H1 (cell line): ENCODE measurements around the gene CDH19. TPM values are rescaled to one million over a fixed set of nuclear protein-coding genes. Genes with fewer than 3 reads are reported as not detected.

ENCODE experiments used
- CTCF ChIA-PET: fragments of 300-600 bp; sonication (Branson Sonifier 250); formaldehyde crosslinking; loops from one replicate; lab custom pipeline; 2021; ENCODE audit not compliant: partially characterized antibody; lab: Charles Lee
- POLR2A ChIA-PET: fragments of 300-600 bp; sonication (Branson Sonifier 250); formaldehyde crosslinking; loops from one replicate; lab custom pipeline; 2021; ENCODE audit warnings: inconsistent platforms; ENCODE audit not compliant: partially characterized antibody; lab: Charles Lee
- DNase-seq, 2 experiments: peaks; one replicate each; pipeline versions ENCODE4 v3.0.0 to v3.0.0-alpha.2; 2010 to 2022; ENCODE audit warnings: low spot score in 2 of 2, low read depth in 1 of 2, mixed read lengths in 1 of 2
- FAIRE-seq: peaks from 2 replicates; lab custom pipeline; 2011; peaks lifted over from hg19 to GRCh38; lab: Jason Lieb, UNC
- H2AFZ ChIP-seq: 2 replicates; pipeline ENCODE4 v1.8.1; 2012; ENCODE audit warnings: low read length, inconsistent platforms
- H2AK5ac ChIP-seq: 2 replicates; pipeline ENCODE4 v1.6.1; 2013; ENCODE audit warnings: low read depth, low read length
- H2BK120ac ChIP-seq: replicated peaks from 2 replicates; pipeline ENCODE3; 2013; ENCODE audit warnings: low read depth, low read length, inconsistent platforms
- H2BK12ac ChIP-seq: 2 replicates; pipeline ENCODE4 v1.6.1; 2013; ENCODE audit warnings: low read depth, low read length
- H2BK15ac ChIP-seq: 2 replicates; pipeline ENCODE4 v1.6.1; 2013; ENCODE audit warnings: low read length
- H2BK20ac ChIP-seq: 2 replicates; pipeline ENCODE4 v1.6.1; 2013; ENCODE audit warnings: low read length
- H2BK5ac ChIP-seq: 2 replicates; pipeline ENCODE4 v1.6.1; 2013; ENCODE audit warnings: low read depth, low read length
- H3K14ac ChIP-seq: 2 replicates; pipeline ENCODE4 v1.6.1; 2013; ENCODE audit warnings: inconsistent platforms; ENCODE audit not compliant: insufficient read length
- H3K18ac ChIP-seq: 2 replicates; pipeline ENCODE4 v1.6.1; 2013; ENCODE audit warnings: low read length; ENCODE audit errors: extremely low read depth
- H3K23ac ChIP-seq: 2 replicates; pipeline ENCODE4 v1.6.1; 2013; ENCODE audit warnings: inconsistent platforms; ENCODE audit not compliant: insufficient read length
- H3K23me2 ChIP-seq: 2 replicates; pipeline ENCODE4 v1.6.1; 2013; ENCODE audit warnings: low read depth, low read length
- H3K27ac ChIP-seq: 2 replicates; pipeline ENCODE4 v1.6.1; 2011; ENCODE audit warnings: low read depth, low read length, inconsistent platforms
- H3K27me3 ChIP-seq, 4 experiments: replicated peaks in 1 of 4; 1 replicate in 1 of 4; 2 replicates in 3 of 4; pipeline versions ENCODE4 v1.6.1 to v1.8.1; 2011 to 2013; ENCODE audit warnings: low read length in 3 of 4, mild to moderate bottlenecking in 3 of 4, inconsistent platforms in 2 of 4, mixed read lengths in 2 of 4, moderate library complexity in 1 of 4; ENCODE audit not compliant: control insufficient read depth in 3 of 4, insufficient read depth in 3 of 4; ENCODE audit errors: extremely low read depth in 1 of 4
- H3K36me3 ChIP-seq, 4 experiments: 2 replicates each; pipeline versions ENCODE4 v1.6.1 to v1.8.1; 2011 to 2013; ENCODE audit warnings: mild to moderate bottlenecking in 4 of 4, low read length in 3 of 4, moderate library complexity in 2 of 4, control low read depth in 1 of 4, inconsistent platforms in 1 of 4; ENCODE audit not compliant: insufficient read depth in 4 of 4, control insufficient read depth in 2 of 4
- H3K4ac ChIP-seq: replicated peaks from 2 replicates; pipeline ENCODE3; 2013; ENCODE audit warnings: low read length, low read depth, mixed read lengths, inconsistent platforms; ENCODE audit not compliant: insufficient read length
- H3K4me1 ChIP-seq, 4 experiments: replicated peaks in 1 of 4; 1 replicate in 1 of 4; 2 replicates in 3 of 4; pipeline versions ENCODE4 v1.6.1 to v1.8.1; 2011 to 2013; ENCODE audit warnings: low read length in 3 of 4, inconsistent platforms in 2 of 4, mixed read lengths in 1 of 4; ENCODE audit not compliant: insufficient read depth in 4 of 4, control insufficient read depth in 3 of 4
- H3K4me2 ChIP-seq, 2 experiments: 2 replicates each; pipeline versions ENCODE4 v1.6.1 to v1.8.1; 2011 to 2013; ENCODE audit warnings: low read depth in 2 of 2, low read length in 2 of 2, control low read depth in 1 of 2, inconsistent platforms in 1 of 2, mild to moderate bottlenecking in 1 of 2; ENCODE audit not compliant: insufficient read depth in 1 of 2
- H3K4me3 ChIP-seq, 4 experiments: fragments of 200-600, 300-600 bp in 1 of 4; sonication (generic), shearing (Covaris generic), sonication (Bioruptor Twin) in 1 of 4; 2 replicates each; pipeline versions ENCODE4 v1.5.1 to v1.8.1; 2011 to 2016; ENCODE audit warnings: low read length in 4 of 4, low read depth in 3 of 4, control low read depth in 2 of 4, inconsistent platforms in 2 of 4, mild to moderate bottlenecking in 2 of 4, mixed read lengths in 1 of 4, moderate library complexity in 1 of 4; ENCODE audit not compliant: insufficient read depth in 2 of 4; ENCODE audit errors: extremely low read depth in 1 of 4
- H3K56ac ChIP-seq: replicated peaks from 2 replicates; pipeline ENCODE3; 2013; ENCODE audit warnings: low read depth, mild to moderate bottlenecking, mixed read lengths, low read length, inconsistent platforms; ENCODE audit not compliant: insufficient read length
- H3K79me1 ChIP-seq: 2 replicates; pipeline ENCODE4 v1.6.1; 2013; ENCODE audit warnings: low read depth, low read length, control low read depth
- H3K79me2 ChIP-seq, 2 experiments: 2 replicates each; pipeline versions ENCODE4 v1.6.1 to v1.8.1; 2012 to 2013; ENCODE audit warnings: low read length in 2 of 2, mild to moderate bottlenecking in 2 of 2, inconsistent platforms in 1 of 2; ENCODE audit not compliant: insufficient read depth in 2 of 2, control insufficient read depth in 1 of 2
- H3K9ac ChIP-seq, 4 experiments: replicated peaks in 1 of 4; 1 replicate in 1 of 4; 2 replicates in 3 of 4; pipeline versions ENCODE4 v1.6.1 to v1.8.1; 2011 to 2013; ENCODE audit warnings: low read depth in 3 of 4, low read length in 3 of 4, control low read depth in 2 of 4, mild to moderate bottlenecking in 2 of 4, moderate library complexity in 2 of 4, inconsistent platforms in 1 of 4; ENCODE audit errors: extremely low read depth in 1 of 4
- H3K9me3 ChIP-seq, 2 experiments: 2 replicates each; pipeline versions ENCODE4 v1.6.1 to v1.8.1; 2012 to 2013; ENCODE audit warnings: mild to moderate bottlenecking in 2 of 2, moderate library complexity in 2 of 2, control low read depth in 1 of 2, inconsistent platforms in 1 of 2, low read depth in 1 of 2, low read length in 1 of 2, mixed read lengths in 1 of 2; ENCODE audit not compliant: insufficient read depth in 2 of 2
- H4K20me1 ChIP-seq, 2 experiments: replicated peaks in 1 of 2; 2 replicates each; pipeline versions ENCODE3 to v1.8.1; 2011 to 2013; ENCODE audit warnings: inconsistent platforms in 2 of 2, low read length in 2 of 2, mild to moderate bottlenecking in 1 of 2; ENCODE audit not compliant: insufficient read depth in 2 of 2, control insufficient read depth in 1 of 2
- H4K5ac ChIP-seq: 2 replicates; pipeline ENCODE4 v1.6.1; 2013; ENCODE audit warnings: low read length, low read depth, mixed read lengths, inconsistent platforms; ENCODE audit not compliant: insufficient read length
- H4K8ac ChIP-seq: 2 replicates; pipeline ENCODE4 v1.8.0; 2013; ENCODE audit warnings: mild to moderate bottlenecking, moderate library complexity, low read length, inconsistent platforms; ENCODE audit not compliant: insufficient read depth; ENCODE audit errors: extremely low read depth
- H4K91ac ChIP-seq: replicated peaks from 2 replicates; pipeline ENCODE3; 2013; ENCODE audit warnings: low read length, mixed read lengths, inconsistent platforms; ENCODE audit not compliant: insufficient read length
- ATF3 ChIP-seq: IDR thresholded peaks from 2 replicates; pipeline ENCODE4 v1.6.1; 2011; ENCODE audit warnings: low read depth, mild to moderate bottlenecking, low read length; ENCODE audit not compliant: insufficient read depth
- BACH1 ChIP-seq: IDR thresholded peaks from 2 replicates; pipeline ENCODE4 v1.6.1; 2012; ENCODE audit warnings: low read length, improper control_type of control experiment
- CHD2 ChIP-seq: IDR thresholded peaks from 2 replicates; pipeline ENCODE4 v1.6.1; 2012; ENCODE audit warnings: low read length, improper control_type of control experiment
- CTBP2 ChIP-seq: IDR thresholded peaks from 2 replicates; pipeline ENCODE4 v1.7.0; 2011; ENCODE audit warnings: borderline replicate concordance, mild to moderate bottlenecking, moderate library complexity, mixed read lengths, low read length; ENCODE audit not compliant: insufficient read depth, insufficient read length
- EGR1 ChIP-seq: IDR thresholded peaks from 2 replicates; pipeline ENCODE4 v1.6.1; 2011; ENCODE audit warnings: low read depth, low read length, borderline replicate concordance
- EZH2 ChIP-seq: fragments of 200-600 bp; sonication (generic); IDR thresholded peaks from 2 replicates; pipeline ENCODE4 v1.7.1; 2012; ENCODE audit warnings: low read depth, mild to moderate bottlenecking, moderate library complexity, low read length, inconsistent platforms; ENCODE audit not compliant: severe bottlenecking
- POLR2AphosphoS5 ChIP-seq: IDR thresholded peaks from 2 replicates; pipeline ENCODE4 v1.6.1; 2011; ENCODE audit warnings: low read depth, low read length
- RAD21 ChIP-seq, 2 experiments: IDR thresholded peaks in 1 of 2; conservative IDR thresholded peaks in 1 of 2; 2 replicates each; pipeline ENCODE4 v1.6.1; 2011; ENCODE audit warnings: low read depth in 2 of 2, low read length in 2 of 2, improper control_type of control experiment in 1 of 2, inconsistent platforms in 1 of 2, mild to moderate bottlenecking in 1 of 2, moderate library complexity in 1 of 2
- RBBP5 ChIP-seq: IDR thresholded peaks from 2 replicates; pipeline ENCODE4 v1.7.1; 2012; ENCODE audit warnings: low read depth, mild to moderate bottlenecking, inconsistent platforms, low read length, moderate library complexity, borderline replicate concordance
- SAP30 ChIP-seq: fragments of 300-600 bp; sonication (generic); IDR thresholded peaks from 2 replicates; pipeline ENCODE4 v1.7.1; 2012; ENCODE audit warnings: low read length, moderate library complexity, mild to moderate bottlenecking, inconsistent platforms; ENCODE audit not compliant: insufficient read depth, insufficient replicate concordance
- SUZ12 ChIP-seq: fragments of 200-600 bp; sonication (generic); IDR thresholded peaks from 2 replicates; pipeline ENCODE4 v1.6.1; 2012; ENCODE audit warnings: mild to moderate bottlenecking, inconsistent platforms, low read length, moderate library complexity, mixed read lengths
- TAF7 ChIP-seq: optimal IDR thresholded peaks from 2 replicates; pipeline ENCODE3; 2011; ENCODE audit warnings: low read depth, mild to moderate bottlenecking, inconsistent platforms, low read length, moderate library complexity, borderline replicate concordance
- WGBS, 2 experiments: shearing (Covaris generic) in 1 of 2; methylation state at CpG; one replicate each; pipeline versions ENCODE4 v1.1.6 to v1.1.7; 2013 to 2015; ENCODE audit warnings: low lambda C conversion rate in 2 of 2, mixed read lengths in 2 of 2, inconsistent platforms in 1 of 2, low coverage in 1 of 2, missing lambda C conversion rate in 1 of 2; ENCODE audit not compliant: insufficient replicate concordance in 2 of 2, insufficient coverage in 1 of 2, insufficient read length in 1 of 2; ENCODE audit errors: extremely low coverage in 1 of 2, missing lambda C conversion rate in 1 of 2; 5-methylcytosine and 5-hydroxymethylcytosine counted together
- polyA plus RNA-seq, 7 experiments: library from polyadenylated mRNA; depleted of rRNA in 3 of 7; stranded (reverse) in 5 of 7; unstranded in 2 of 7; fragments of >200 nt in 5 of 7; fragments of 200-250 nt in 2 of 7; gene quantifications; 1 replicate in 5 of 7; 2 replicates in 1 of 7; 4 replicates in 1 of 7; pipeline versions ENCODE4 v1.2.1 to v1.2.3, GENCODE V29; 2011 to 2013; ENCODE audit warnings: missing spikeins in 2 of 7, mixed read lengths in 2 of 7
- total RNA-seq: library from RNA; stranded (reverse); fragmentation: NEBNext Ultra II Directional; extraction: Animal tissue kit (Norgen Biotek cat#: 25700); gene quantifications from 2 replicates; pipeline ENCODE4 v1.2.1, GENCODE V29; 2021

The CDH19 gene
- total and polyA plus RNA-seq, 2 of the 8 experiments (the other 6 are each of a cell fraction or from before 2014, with no cell fraction given), result not detected

- no peak overlapping the region for H3K14ac ChIP-seq
- H3K23me2 ChIP-seq, result no peaks in the 10 kb centered on the region
- no peaks in the 10 kb centered on the region for H3K36me3 ChIP-seq
- 86% methylated on average over 1 of the region's 1 CpG; no CpG with 5 or more reads in 1 of the 2 experiments for WGBS, 2 experiments
- CTCF ChIA-PET, result no interaction called here
- DNase-seq, result no peak
- no peak overlapping the region for H4K5ac ChIP-seq
- no peaks in the 10 kb centered on the region for H3K4me1 ChIP-seq
- H3K27me3 ChIP-seq, result no peaks in the 10 kb centered on the region
- H3K4ac ChIP-seq, result no peak overlapping the region
- H3K23ac ChIP-seq, result no peak overlapping the region
- H2BK12ac ChIP-seq, result no peak overlapping the region
- no peak overlapping the region for H2BK20ac ChIP-seq
- H4K8ac ChIP-seq, result no peak overlapping the region
- H2BK120ac ChIP-seq, result no peak overlapping the region
- H3K9me3 ChIP-seq, result no peaks in the 10 kb centered on the region
- no peak overlapping the region for H2BK15ac ChIP-seq
- H3K4me2 ChIP-seq, result no peak overlapping the region
- no peak overlapping the region for H2AFZ ChIP-seq
- TF ChIP-seq EZH2 (no peak), TAF7 (no peak), BACH1 (no peak), SUZ12 (no peak), EGR1 (no peak), CHD2 (no peak), ATF3 (no peak), RAD21 (IDR thresholded peaks at IDR 0.05 in 1 of 2, conservative IDR thresholded peaks at IDR 0.05 in 1 of 2; ENCODE audit: low read depth in 2 of 2, low read length in 2 of 2) (no peak), SAP30 (no peak), POLR2AphosphoS5 (no peak), RBBP5 (no peak), CTBP2 (no peak)
- no peaks in the 10 kb centered on the region for H3K79me2 ChIP-seq
- H3K79me1 ChIP-seq, result no peaks in the 10 kb centered on the region
- no peak overlapping the region for H3K27ac ChIP-seq
- H2BK5ac ChIP-seq, result no peak overlapping the region
- no peak overlapping the region for H4K91ac ChIP-seq
- POLR2A ChIA-PET, result no interaction called here
- H3K56ac ChIP-seq, result no peak overlapping the region
- peaks cover 0 to 1% of the 10 kb centered on the region in 2 experiments for H4K20me1 ChIP-seq
- no peak for FAIRE-seq
- no peak overlapping the region for H3K9ac ChIP-seq
- H3K18ac ChIP-seq, result no peak overlapping the region
- H2AK5ac ChIP-seq, result no peak overlapping the region
- H3K4me3 ChIP-seq, result no peak overlapping the region
These were observed 26.9 kb upstream of the CDH19 start for GRCh38 chr18:66630831-66631230.
